22Rv1 (cell line): ENCODE results near the gene TBC1D1.

Experiments
- ZFX ChIP-seq: fragments of 450-650 bp; IDR thresholded peaks from 2 replicates; pipeline ENCODE4 v1.6.1; 2017; ENCODE audit warnings: antibody characterized with exemption, borderline replicate concordance
- TF ChIP-seq, protein P1 (sequence below): fragments of 450-650 bp; IDR thresholded peaks from 2 replicates; pipeline ENCODE4 v1.5.1; 2017; ENCODE audit warnings: mild to moderate bottlenecking

DNA sequence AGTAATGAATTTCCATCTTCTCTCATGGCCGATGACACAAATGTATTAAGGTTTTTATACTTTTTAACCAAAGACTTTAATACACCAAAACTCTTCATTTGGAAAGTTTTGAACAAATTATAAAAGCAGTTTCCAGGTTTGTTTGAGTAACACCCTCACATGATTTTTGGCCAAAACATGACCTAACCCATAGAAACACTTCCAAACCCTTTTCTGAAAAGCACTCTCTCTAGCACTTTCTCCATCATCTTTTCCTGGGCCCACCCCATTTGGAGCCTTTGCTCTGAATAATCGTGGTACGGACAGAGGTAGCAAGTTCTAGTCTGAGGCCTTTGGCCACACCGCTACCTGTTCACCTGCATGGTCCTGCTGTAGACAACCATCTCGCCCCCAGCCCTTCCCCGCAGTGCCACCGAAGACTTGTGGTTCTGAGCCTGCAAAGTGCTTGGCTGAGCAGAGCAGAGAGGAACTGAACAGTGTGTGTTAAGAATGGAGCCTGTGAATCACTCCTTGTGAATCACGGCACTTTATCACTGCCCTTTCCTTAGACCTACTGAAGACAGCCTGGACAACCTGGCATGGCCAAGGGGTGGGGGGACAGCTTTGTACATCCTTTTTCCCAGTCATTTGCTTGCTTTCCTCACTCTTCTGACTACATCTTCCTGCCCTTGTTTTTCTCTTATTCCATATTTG lies 251.1 kb downstream of the TBC1D1 start:
- TF ChIP-seq, protein P1, sequence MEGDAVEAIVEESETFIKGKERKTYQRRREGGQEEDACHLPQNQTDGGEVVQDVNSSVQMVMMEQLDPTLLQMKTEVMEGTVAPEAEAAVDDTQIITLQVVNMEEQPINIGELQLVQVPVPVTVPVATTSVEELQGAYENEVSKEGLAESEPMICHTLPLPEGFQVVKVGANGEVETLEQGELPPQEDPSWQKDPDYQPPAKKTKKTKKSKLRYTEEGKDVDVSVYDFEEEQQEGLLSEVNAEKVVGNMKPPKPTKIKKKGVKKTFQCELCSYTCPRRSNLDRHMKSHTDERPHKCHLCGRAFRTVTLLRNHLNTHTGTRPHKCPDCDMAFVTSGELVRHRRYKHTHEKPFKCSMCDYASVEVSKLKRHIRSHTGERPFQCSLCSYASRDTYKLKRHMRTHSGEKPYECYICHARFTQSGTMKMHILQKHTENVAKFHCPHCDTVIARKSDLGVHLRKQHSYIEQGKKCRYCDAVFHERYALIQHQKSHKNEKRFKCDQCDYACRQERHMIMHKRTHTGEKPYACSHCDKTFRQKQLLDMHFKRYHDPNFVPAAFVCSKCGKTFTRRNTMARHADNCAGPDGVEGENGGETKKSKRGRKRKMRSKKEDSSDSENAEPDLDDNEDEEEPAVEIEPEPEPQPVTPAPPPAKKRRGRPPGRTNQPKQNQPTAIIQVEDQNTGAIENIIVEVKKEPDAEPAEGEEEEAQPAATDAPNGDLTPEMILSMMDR = no peak
- no peak for TF ChIP-seq ZFX
